ENCODE results near the gene P2RY8. TPM values are rescaled to one million over a fixed set of nuclear protein-coding genes. Genes with fewer than 3 reads are reported as not detected.

The P2RY8 gene
- total and polyA plus RNA-seq, 2 donors (not counting 1 experiment from before 2014, with no cell fraction given): 72.3 to 142 TPM

DNA sequence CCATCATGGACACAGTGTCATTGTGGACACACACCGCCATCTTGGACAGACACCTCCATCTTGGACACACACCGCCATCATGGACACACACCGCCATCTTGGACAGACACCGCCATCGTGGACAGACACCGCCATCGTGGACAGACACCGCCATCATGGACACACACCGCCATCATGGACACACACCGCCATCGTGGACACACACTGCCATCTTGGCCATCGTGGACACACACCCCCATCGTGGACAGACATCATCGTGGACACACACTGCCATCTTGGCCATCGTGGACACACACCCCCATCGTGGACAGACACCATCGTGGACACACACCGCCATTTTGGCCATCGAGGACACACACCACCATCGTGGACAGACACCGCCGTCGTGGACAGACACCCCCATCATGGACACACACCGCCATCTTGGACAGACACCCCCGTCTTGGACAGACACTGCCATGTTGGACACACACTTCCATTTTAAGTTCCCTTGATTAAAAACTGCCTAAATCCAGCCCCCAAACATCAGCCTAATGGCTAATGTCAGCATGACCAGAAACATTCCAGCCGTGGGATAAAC, 93.4 kb downstream of the P2RY8 start:
- WGBS (ENCODE audit: insufficient coverage): 89% methylated on average over 26 of the region's 26 CpGs
- H3K4me1 Mint-ChIP-seq: peaks cover 11% of the 10 kb centered on the region
- Histone ChIP-seq H3K79me2 (ENCODE audit: control insufficient read depth, insufficient read depth, low read length) (peaks cover 30% of the 10 kb centered on the region), H3K4me3 (ENCODE audit: control extremely low read depth in 1 of 5, extremely low read depth in 1 of 5, insufficient read depth in 1 of 5, low read depth in 2 of 5, low read length in 4 of 5) (no peak overlapping the region), H3K36me3 (replicated peaks in 1 of 2; ENCODE audit: control extremely low read depth in 1 of 2, control insufficient read depth in 1 of 2, extremely low read depth in 1 of 2, insufficient read depth in 2 of 2, low read length in 1 of 2) (peaks cover 2 to 9% of the 10 kb centered on the region in 2 experiments), H3K9me3 (ENCODE audit: control extremely low read depth in 1 of 3, control insufficient read depth in 2 of 3, insufficient read depth in 1 of 3, low read length in 2 of 3) (peaks cover 0 to 45% (median 3%) of the 10 kb centered on the region in 3 donors), H3K27me3 (replicated peaks in 1 of 4; ENCODE audit: control extremely low read depth in 1 of 4, control insufficient read depth in 3 of 4, insufficient read depth in 4 of 4, low read length in 3 of 4) (no peaks in the 10 kb centered on the region), H3K9ac (ENCODE audit: low read length) (no peak overlapping the region), H3K4me2 (replicated peaks; ENCODE audit: low read depth, low read length, poor library complexity, severe bottlenecking) (no peak overlapping the region), H4K20me1 (ENCODE audit: control insufficient read depth, insufficient read depth, low read length, poor library complexity, severe bottlenecking) (peaks cover 8% of the 10 kb centered on the region), H3K27ac (ENCODE audit: low read length in 2 of 2) (no peak overlapping the region), H3K4me1 (ENCODE audit: control insufficient read depth in 2 of 2, insufficient read depth in 2 of 2, low read length in 2 of 2) (peaks cover 8 to 9% of the 10 kb centered on the region in 2 donors), H2AFZ (ENCODE audit: insufficient read depth, low read depth, low read length, poor library complexity, severe bottlenecking) (no peak overlapping the region)
- DNase-seq (no peak), ATAC-seq (ENCODE audit: low read depth) (no peak)
- ChIA-PET CTCF (no interaction called here), POLR2A (no interaction called here)
- TF ChIP-seq EZH2 (IDR thresholded peaks at IDR 0.05; ENCODE audit: borderline replicate concordance, insufficient read depth, low read depth, low read length, poor library complexity, severe bottlenecking): no peak
- TF ChIP-seq, protein P1, sequence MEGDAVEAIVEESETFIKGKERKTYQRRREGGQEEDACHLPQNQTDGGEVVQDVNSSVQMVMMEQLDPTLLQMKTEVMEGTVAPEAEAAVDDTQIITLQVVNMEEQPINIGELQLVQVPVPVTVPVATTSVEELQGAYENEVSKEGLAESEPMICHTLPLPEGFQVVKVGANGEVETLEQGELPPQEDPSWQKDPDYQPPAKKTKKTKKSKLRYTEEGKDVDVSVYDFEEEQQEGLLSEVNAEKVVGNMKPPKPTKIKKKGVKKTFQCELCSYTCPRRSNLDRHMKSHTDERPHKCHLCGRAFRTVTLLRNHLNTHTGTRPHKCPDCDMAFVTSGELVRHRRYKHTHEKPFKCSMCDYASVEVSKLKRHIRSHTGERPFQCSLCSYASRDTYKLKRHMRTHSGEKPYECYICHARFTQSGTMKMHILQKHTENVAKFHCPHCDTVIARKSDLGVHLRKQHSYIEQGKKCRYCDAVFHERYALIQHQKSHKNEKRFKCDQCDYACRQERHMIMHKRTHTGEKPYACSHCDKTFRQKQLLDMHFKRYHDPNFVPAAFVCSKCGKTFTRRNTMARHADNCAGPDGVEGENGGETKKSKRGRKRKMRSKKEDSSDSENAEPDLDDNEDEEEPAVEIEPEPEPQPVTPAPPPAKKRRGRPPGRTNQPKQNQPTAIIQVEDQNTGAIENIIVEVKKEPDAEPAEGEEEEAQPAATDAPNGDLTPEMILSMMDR (IDR thresholded peaks at IDR 0.05): no peak
- H3K9me3 Mint-ChIP-seq (ENCODE audit: insufficient read depth): peaks cover 4% of the 10 kb centered on the region
- no peak overlapping the region for H3K27ac Mint-ChIP-seq
- intact Hi-C loops (cut with micrococcal nuclease): no loop called here
- no peaks in the 10 kb centered on the region for H3K27me3 Mint-ChIP-seq
- H3K4me3 Mint-ChIP-seq: no peak overlapping the region

DNA sequence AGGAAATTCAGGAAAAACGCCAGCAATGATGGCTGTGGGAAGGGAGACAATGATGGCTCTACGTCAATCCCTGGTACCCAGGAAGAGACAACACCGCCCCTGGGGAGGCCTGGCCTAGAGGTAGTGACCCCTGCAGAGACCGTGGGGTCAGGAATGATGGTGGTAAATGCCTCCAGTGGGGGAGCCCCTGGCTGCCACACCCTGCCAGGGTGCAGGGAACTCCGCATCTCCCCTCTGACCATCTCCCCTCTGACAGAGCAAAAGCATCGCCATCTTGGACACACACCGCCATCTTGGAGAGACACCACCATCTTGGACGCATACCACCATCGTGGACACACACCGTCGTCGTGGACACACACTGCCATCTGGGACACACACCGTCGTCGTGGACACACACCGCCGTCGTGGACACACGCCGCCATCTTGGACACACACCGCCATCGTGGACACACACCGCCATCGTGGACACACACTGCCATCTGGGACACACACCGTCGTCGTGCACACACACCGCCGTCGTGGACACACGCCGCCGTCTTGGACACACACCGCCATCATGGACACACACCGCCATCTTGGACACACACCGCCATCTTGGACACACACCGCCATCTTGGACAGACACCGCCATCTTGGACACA, 94.1 kb downstream of the P2RY8 start:
- Histone ChIP-seq H3K4me1 (ENCODE audit: control insufficient read depth in 2 of 2, insufficient read depth in 2 of 2, low read length in 2 of 2) (peaks cover 8 to 9% of the 10 kb centered on the region in 2 donors), H4K20me1 (ENCODE audit: control insufficient read depth, insufficient read depth, low read length, poor library complexity, severe bottlenecking) (peaks cover 8% of the 10 kb centered on the region), H3K27ac (ENCODE audit: low read length in 2 of 2) (no peak overlapping the region), H3K36me3 (replicated peaks in 1 of 2; ENCODE audit: control extremely low read depth in 1 of 2, control insufficient read depth in 1 of 2, extremely low read depth in 1 of 2, insufficient read depth in 2 of 2, low read length in 1 of 2) (peaks cover 2 to 12% of the 10 kb centered on the region in 2 experiments), H3K4me3 (ENCODE audit: control extremely low read depth in 1 of 5, extremely low read depth in 1 of 5, insufficient read depth in 1 of 5, low read depth in 2 of 5, low read length in 4 of 5) (no peak overlapping the region), H3K27me3 (replicated peaks in 1 of 4; ENCODE audit: control extremely low read depth in 1 of 4, control insufficient read depth in 3 of 4, insufficient read depth in 4 of 4, low read length in 3 of 4) (no peaks in the 10 kb centered on the region), H3K79me2 (ENCODE audit: control insufficient read depth, insufficient read depth, low read length) (peaks cover 23% of the 10 kb centered on the region), H3K9ac (ENCODE audit: low read length) (no peak overlapping the region), H3K4me2 (replicated peaks; ENCODE audit: low read depth, low read length, poor library complexity, severe bottlenecking) (no peak overlapping the region), H2AFZ (ENCODE audit: insufficient read depth, low read depth, low read length, poor library complexity, severe bottlenecking) (no peak overlapping the region), H3K9me3 (ENCODE audit: control extremely low read depth in 1 of 3, control insufficient read depth in 2 of 3, insufficient read depth in 1 of 3, low read length in 2 of 3) (peaks cover 0 to 37% (median 3%) of the 10 kb centered on the region in 3 donors)
- POLR2A ChIA-PET: no interaction called here
- no peak for ATAC-seq (ENCODE audit: low read depth)
- Mint-ChIP-seq H3K4me3 (no peak overlapping the region), H3K4me1 (peaks cover 11% of the 10 kb centered on the region), H3K27ac (no peak overlapping the region), H3K9me3 (ENCODE audit: insufficient read depth) (peaks cover 4% of the 10 kb centered on the region), H3K27me3 (no peaks in the 10 kb centered on the region)
- WGBS (ENCODE audit: insufficient coverage): 90% methylated on average over 35 of the region's 38 CpGs
- CTCF ChIA-PET: no interaction called here
- DNase-seq: no peak
- TF ChIP-seq EZH2 (IDR thresholded peaks at IDR 0.05; ENCODE audit: borderline replicate concordance, insufficient read depth, low read depth, low read length, poor library complexity, severe bottlenecking): no peak
- TF ChIP-seq, protein P1 (IDR thresholded peaks at IDR 0.05): no peak
- intact Hi-C loops (cut with micrococcal nuclease): no loop called here

All from B cell (primary cell).